ENCODE measurements around the gene HARS1. TPM values are rescaled to one million over a fixed set of nuclear protein-coding genes. Genes with fewer than 3 reads are reported as not detected.

Gene HARS1
- total and polyA plus RNA-seq, 2 of the 13 experiments (the other 11 are each of a cell fraction or from before 2014, with no cell fraction given), result 36.9 to 66.2 TPM

- peak; percentile 37; the same call in 1 of the 2 replicates for TF ChIP-seq ZNF276 (CRISPR knock-in tag; IDR thresholded peaks at IDR 0.05; ENCODE audit: low read depth)
- peak; percentile 89 for TF ChIP-seq IRF2 (CRISPR knock-in tag; IDR thresholded peaks at IDR 0.05)
- TF ChIP-seq CAMTA2 (CRISPR knock-in tag; IDR thresholded peaks at IDR 0.05; ENCODE audit: borderline replicate concordance), result no peak
- peak; percentile 78; the same call in 1 of the 2 replicates for TF ChIP-seq DNMT1 (CRISPR knock-in tag; IDR thresholded peaks at IDR 0.05)
- peak; percentile 69; the same call in 1 of the 2 replicates for TF ChIP-seq FOXO1 (CRISPR knock-in tag; IDR thresholded peaks at IDR 0.05)
- no peak; the same call in 1 of the 2 replicates for TF ChIP-seq ZBTB21 (CRISPR knock-in tag; IDR thresholded peaks at IDR 0.05)
- no peak for TF ChIP-seq ZNF563 (CRISPR knock-in tag; IDR thresholded peaks at IDR 0.05)
- TF ChIP-seq THAP7 (CRISPR knock-in tag; IDR thresholded peaks at IDR 0.05), result no peak
- TF ChIP-seq DR1 (CRISPR knock-in tag; IDR thresholded peaks at IDR 0.05), result no peak; the same call in 1 of the 2 replicates
- no peak for TF ChIP-seq SRSF9 (IDR thresholded peaks at IDR 0.05; ENCODE audit: borderline replicate concordance, insufficient read depth, low read depth, low read length, poor library complexity, severe bottlenecking)
- TF ChIP-seq KMT2A (CRISPR knock-in tag; IDR thresholded peaks at IDR 0.05), result peak; percentile 41; the same call in 1 of the 2 replicates
- peak; percentile 64 for TF ChIP-seq PHF20 (CRISPR knock-in tag; IDR thresholded peaks at IDR 0.05)
- TF ChIP-seq NFIB (CRISPR knock-in tag; IDR thresholded peaks at IDR 0.05; ENCODE audit: borderline replicate concordance), result no peak
- peak; percentile 73 for TF ChIP-seq FOSL2 (CRISPR knock-in tag; IDR thresholded peaks at IDR 0.05)
- TF ChIP-seq DMAP1 (CRISPR knock-in tag; IDR thresholded peaks at IDR 0.05), result peak; percentile 88
- peak; percentile 72 for TF ChIP-seq THAP9 (CRISPR knock-in tag; IDR thresholded peaks at IDR 0.05; ENCODE audit: borderline replicate concordance)
- TF ChIP-seq DZIP1 (CRISPR knock-in tag; IDR thresholded peaks at IDR 0.05), result 0 out of 2 replicates have a peak, but pooled peaks have one; percentile 35
- peak; percentile 75; the same call in 1 of the 2 replicates for TF ChIP-seq ZNF431 (CRISPR knock-in tag; IDR thresholded peaks at IDR 0.05; ENCODE audit: borderline replicate concordance, low read depth)
Observed at GRCh38 chr5:140639148-140639981, 51.8 kb downstream of the HARS1 start, which contains the start of gene TMCO6 (continued).
